Measurements from ENCODE around the gene ATG2B. TPM values are rescaled to one million over a fixed set of nuclear protein-coding genes. Genes with fewer than 3 reads are reported as not detected.

ATG2B gene
- total RNA-seq, 1 donor from 2014 or later = 25.6 TPM

GRCh38 chr14:96407935-96408570 is 44.9 kb upstream of the ATG2B start:
- Mint-ChIP-seq H3K27me3 (ENCODE audit: low read depth) (no peaks in the 10 kb centered on the region), H3K9me3 (no peaks in the 10 kb centered on the region), H3K4me1 (no peaks in the 10 kb centered on the region), H3K36me3 (no peaks in the 10 kb centered on the region), H3K4me3 (no peak overlapping the region), H3K27ac (no peak overlapping the region)
- DNase-seq (ENCODE audit: low spot score in 2 of 2, unreplicated experiment in 2 of 2) = no peak
- TF ChIP-seq CTCF (IDR thresholded peaks at IDR 0.05; ENCODE audit: unreplicated experiment) = no peak

GRCh38 chr14:96405677-96406076 is 42.5 kb upstream of the ATG2B start:
- DNase-seq (ENCODE audit: low spot score in 2 of 2, unreplicated experiment in 2 of 2) = no peak
- Mint-ChIP-seq H3K36me3 (no peaks in the 10 kb centered on the region), H3K9me3 (no peaks in the 10 kb centered on the region), H3K4me1 (no peaks in the 10 kb centered on the region), H3K27me3 (ENCODE audit: low read depth) (no peaks in the 10 kb centered on the region), H3K27ac (no peak overlapping the region), H3K4me3 (no peak overlapping the region)
- TF ChIP-seq CTCF (IDR thresholded peaks at IDR 0.05; ENCODE audit: unreplicated experiment) = no peak

DNA sequence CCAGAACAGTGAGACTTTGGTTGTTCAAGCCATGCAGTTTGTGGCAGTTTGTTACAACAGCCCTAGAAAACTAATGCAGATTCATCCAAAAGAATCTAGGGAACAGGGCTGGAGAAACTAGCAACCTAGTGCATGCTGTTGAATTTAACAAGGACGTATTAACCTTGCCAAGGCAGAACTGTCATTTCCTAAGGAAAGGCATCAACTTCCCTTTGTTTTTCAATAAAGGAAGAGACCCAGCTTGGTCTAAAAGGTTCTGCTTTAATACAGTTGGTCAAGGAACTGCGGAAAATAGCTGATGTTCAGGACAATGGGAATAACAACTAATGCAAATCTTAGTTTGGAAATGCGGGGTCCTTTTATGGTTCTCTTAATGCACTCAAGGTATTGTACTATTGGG is 40.3 kb upstream of the ATG2B start:
- no peak for DNase-seq (ENCODE audit: low spot score in 2 of 2, unreplicated experiment in 2 of 2)
- Mint-ChIP-seq H3K4me3 (no peak overlapping the region), H3K9me3 (no peaks in the 10 kb centered on the region), H3K27me3 (ENCODE audit: low read depth) (no peaks in the 10 kb centered on the region), H3K4me1 (no peaks in the 10 kb centered on the region), H3K36me3 (no peaks in the 10 kb centered on the region), H3K27ac (no peak overlapping the region)
- no peak for TF ChIP-seq CTCF (IDR thresholded peaks at IDR 0.05; ENCODE audit: unreplicated experiment)

DNA sequence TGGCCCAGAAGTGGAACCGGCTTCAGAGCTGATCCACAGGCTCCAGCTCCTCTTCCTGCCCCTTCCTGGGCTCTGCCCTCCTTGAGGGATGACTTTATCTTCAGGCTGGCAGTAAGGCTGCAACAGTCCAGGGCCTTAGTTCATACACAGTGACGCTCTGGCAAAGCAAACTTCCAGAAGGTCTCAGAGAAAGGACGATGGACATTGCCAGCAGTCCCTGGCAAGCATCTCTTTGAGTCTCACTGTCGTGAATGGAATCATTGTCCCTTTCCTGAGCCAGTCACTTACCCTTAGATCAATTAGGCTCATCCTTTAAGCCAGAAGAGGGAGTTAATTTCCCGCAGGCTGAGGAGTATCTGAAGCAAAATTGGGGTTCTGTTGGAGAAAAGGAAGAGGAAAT is 37.4 kb upstream of the ATG2B start:
- H3K4me3 Mint-ChIP-seq = no peak overlapping the region
- no peaks in the 10 kb centered on the region for H3K27me3 Mint-ChIP-seq (ENCODE audit: low read depth)
- no peak for DNase-seq (ENCODE audit: low spot score in 2 of 2, unreplicated experiment in 2 of 2)
- H3K27ac Mint-ChIP-seq = no peak overlapping the region
- no peaks in the 10 kb centered on the region for H3K4me1 Mint-ChIP-seq
- H3K36me3 Mint-ChIP-seq = no peaks in the 10 kb centered on the region
- TF ChIP-seq CTCF (IDR thresholded peaks at IDR 0.05; ENCODE audit: unreplicated experiment) = no peak
- no peaks in the 10 kb centered on the region for H3K9me3 Mint-ChIP-seq

GRCh38 chr14:96399405-96399804 is 36.3 kb upstream of the ATG2B start:
- Mint-ChIP-seq H3K4me3 (no peak overlapping the region), H3K27ac (no peak overlapping the region), H3K36me3 (no peaks in the 10 kb centered on the region), H3K27me3 (ENCODE audit: low read depth) (no peaks in the 10 kb centered on the region), H3K9me3 (no peaks in the 10 kb centered on the region), H3K4me1 (no peaks in the 10 kb centered on the region)
- no peak for DNase-seq (ENCODE audit: low spot score in 2 of 2, unreplicated experiment in 2 of 2)
- no peak for TF ChIP-seq CTCF (IDR thresholded peaks at IDR 0.05; ENCODE audit: unreplicated experiment)

DNA sequence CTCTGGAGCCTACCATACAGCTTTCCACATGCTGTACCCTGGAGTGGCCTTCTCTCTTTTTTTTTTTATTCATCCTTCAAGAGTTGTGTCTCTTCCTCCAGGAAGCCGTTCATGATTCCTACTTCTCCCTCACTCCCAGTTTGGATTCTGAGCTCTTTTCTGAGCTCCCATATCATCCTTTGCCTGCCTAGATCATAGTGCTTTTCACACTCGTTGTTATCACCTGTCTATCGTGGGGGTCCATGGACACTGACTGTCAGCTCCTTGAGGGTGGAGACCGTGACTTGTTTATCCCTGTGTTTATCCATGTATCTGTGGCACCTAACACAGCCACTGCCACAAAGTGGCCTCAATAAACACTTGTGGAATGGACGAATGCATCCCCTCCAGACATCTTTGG is 35.8 kb upstream of the ATG2B start:
- no peaks in the 10 kb centered on the region for H3K9me3 Mint-ChIP-seq
- no peak overlapping the region for H3K27ac Mint-ChIP-seq
- no peaks in the 10 kb centered on the region for H3K4me1 Mint-ChIP-seq
- no peaks in the 10 kb centered on the region for H3K36me3 Mint-ChIP-seq
- no peak overlapping the region for H3K4me3 Mint-ChIP-seq
- no peak for DNase-seq (ENCODE audit: low spot score in 2 of 2, unreplicated experiment in 2 of 2)
- no peaks in the 10 kb centered on the region for H3K27me3 Mint-ChIP-seq (ENCODE audit: low read depth)
- no peak for TF ChIP-seq CTCF (IDR thresholded peaks at IDR 0.05; ENCODE audit: unreplicated experiment)

All from mesothelial cell of epicardium (in vitro differentiated cells).